GM12878 (cell line): Measurements from ENCODE around the gene KAT2B. TPM values are rescaled to one million over a fixed set of nuclear protein-coding genes. Genes with fewer than 3 reads are reported as not detected.
A peak's percentile ranks its signal among the peaks of the same experiment; 100 is the strongest.

Source experiments
- BACH1 ChIP-seq: fragments of 450-650 bp; IDR thresholded peaks from 2 replicates; pipeline ENCODE4 v1.6.1; 2017; ENCODE audit warnings: mild to moderate bottlenecking, borderline replicate concordance
- BRCA1 ChIP-seq: IDR thresholded peaks from 2 replicates; pipeline ENCODE4 v1.6.1; 2011; ENCODE audit warnings: low read depth, low read length, improper control_type of control experiment
- EED ChIP-seq: sonication (generic); IDR thresholded peaks from 2 replicates; pipeline ENCODE4 v1.6.1; 2016; ENCODE audit warnings: antibody characterized with exemption, low read depth
- EP300 ChIP-seq, 2 experiments: fragments of 150-350 bp in 1 of 2; IDR thresholded peaks; 2 replicates each; pipeline ENCODE4 v1.6.1; 2011 to 2012; ENCODE audit warnings: low read depth in 2 of 2, low read length in 2 of 2, borderline replicate concordance in 1 of 2, improper control_type of control experiment in 1 of 2, inconsistent platforms in 1 of 2; ENCODE audit not compliant: control insufficient read depth in 1 of 2
- GABPA ChIP-seq: IDR thresholded peaks from 2 replicates; pipeline ENCODE4 v1.6.1; 2014; ENCODE audit warnings: antibody characterized with exemption, low read depth, mild to moderate bottlenecking, inconsistent platforms
- HDAC6 ChIP-seq: fragments of 200-600 bp; sonication (generic); IDR thresholded peaks from one replicate; pipeline ENCODE4 v1.8.0; 2017; ENCODE audit warnings: antibody characterized with exemption; ENCODE audit not compliant: unreplicated experiment
- MTA2 ChIP-seq: fragments of 450-650 bp; IDR thresholded peaks from 2 replicates; pipeline ENCODE4 v1.6.1; 2016; ENCODE audit warnings: low read depth, mild to moderate bottlenecking, moderate library complexity
- NRF1 ChIP-seq: conservative IDR thresholded peaks from 2 replicates; pipeline ENCODE4 v1.6.1; 2011; ENCODE audit warnings: mild to moderate bottlenecking, low read depth, low read length, improper control_type of control experiment
- RAD51 ChIP-seq: fragments of 450-650 bp; IDR thresholded peaks from 2 replicates; pipeline ENCODE4 v1.6.1; 2016; ENCODE audit warnings: moderate library complexity, mild to moderate bottlenecking, inconsistent platforms
- RCOR1 ChIP-seq: conservative IDR thresholded peaks from 2 replicates; pipeline ENCODE4 v1.6.1; 2012; ENCODE audit warnings: low read depth, low read length, improper control_type of control experiment
- RFX5 ChIP-seq: IDR thresholded peaks from 2 replicates; pipeline ENCODE4 v1.6.1; 2011; ENCODE audit warnings: low read depth, low read length, improper control_type of control experiment
- SMAD1 ChIP-seq: fragments of 450-650 bp; IDR thresholded peaks from 2 replicates; pipeline ENCODE4 v1.6.1; 2018; ENCODE audit warnings: mild to moderate bottlenecking, low read depth; ENCODE audit not compliant: partially characterized antibody
- SREBF2 ChIP-seq: IDR thresholded peaks from 2 replicates; pipeline ENCODE4 v1.6.1; 2012; ENCODE audit warnings: mild to moderate bottlenecking, low read length
- SUZ12 ChIP-seq: fragments of 200-600 bp; sonication (generic); IDR thresholded peaks from one replicate; pipeline ENCODE4 v1.6.1; 2018; ENCODE audit warnings: antibody characterized with exemption, mild to moderate bottlenecking; ENCODE audit not compliant: unreplicated experiment
- TCF12 ChIP-seq: IDR thresholded peaks from 2 replicates; pipeline ENCODE4 v1.6.1; 2011; ENCODE audit warnings: low read depth, mild to moderate bottlenecking, low read length
- WRNIP1 ChIP-seq: IDR thresholded peaks from 2 replicates; pipeline ENCODE4 v1.6.1; 2011; ENCODE audit warnings: low read depth, low read length, improper control_type of control experiment, borderline replicate concordance
- ZSCAN29 ChIP-seq: fragments of 450-650 bp; IDR thresholded peaks from 2 replicates; pipeline ENCODE4 v1.6.1; 2017; ENCODE audit warnings: mild to moderate bottlenecking, moderate library complexity
- ZZZ3 ChIP-seq: IDR thresholded peaks from 2 replicates; pipeline ENCODE4 v1.6.1; 2011; ENCODE audit warnings: low read depth; ENCODE audit not compliant: control insufficient read depth, insufficient read length
- polyA plus RNA-seq, 11 experiments: library from polyadenylated mRNA; depleted of rRNA in 4 of 11; unstranded in 6 of 11; stranded (reverse) in 5 of 11; fragments of >200 nt; fragmentation: Nextera tagmentation in 4 of 11; fragmentation: Illumina TruSeq in 1 of 11; extraction: Ambion mirVana in 4 of 11; extraction: Trizol in 1 of 11; gene quantifications; 1 replicate in 1 of 11; 2 replicates in 10 of 11; pipeline versions ENCODE4 v1.2.1 to v1.2.3, GENCODE V29; 2011 to 2016; ENCODE audit warnings: inconsistent platforms in 2 of 11, missing spikeins in 2 of 11, low read depth in 1 of 11
- total RNA-seq, 4 experiments: library from RNA; depleted of rRNA in 3 of 4; stranded (reverse); fragments of >200 nt in 3 of 4; fragmentation: Illumina TruSeq in 1 of 4; extraction: Trizol in 1 of 4; gene quantifications; 2 replicates each; pipeline versions ENCODE4 v1.2.1 to v1.2.3, GENCODE V29; 2013 to 2021
- TF ChIP-seq, protein P1 (sequence below): fragments of 450-650 bp; IDR thresholded peaks from 2 replicates; pipeline ENCODE4 v1.6.1; 2014; ENCODE audit warnings: mild to moderate bottlenecking
- TF ChIP-seq, protein P2 (sequence below): fragments of 450-650 bp; formaldehyde crosslinking; IDR thresholded peaks from 2 replicates; pipeline ENCODE4 v1.5.0; 2022; ENCODE audit warnings: mild to moderate bottlenecking, missing genetic modification characterization
- TF ChIP-seq, protein P3 (sequence below): IDR thresholded peaks from 2 replicates; pipeline ENCODE4 v1.6.1; 2012; ENCODE audit warnings: low read depth, low read length, improper control_type of control experiment
- TF ChIP-seq, protein P4 (sequence below): IDR thresholded peaks from 2 replicates; pipeline ENCODE4 v1.6.1; 2011; ENCODE audit warnings: low read depth, low read length, improper control_type of control experiment, borderline replicate concordance
- TF ChIP-seq, protein P5 (sequence below): fragments of 150-350 bp; IDR thresholded peaks from 2 replicates; pipeline ENCODE4 v1.6.1; 2016; ENCODE audit warnings: low read depth, low read length

The KAT2B gene
- total and polyA plus RNA-seq, 10 of the 15 experiments (the other 5 are each of a cell fraction or from before 2014, with no cell fraction given): 2.9 to 15.2 (median 10.2) TPM

DNA sequence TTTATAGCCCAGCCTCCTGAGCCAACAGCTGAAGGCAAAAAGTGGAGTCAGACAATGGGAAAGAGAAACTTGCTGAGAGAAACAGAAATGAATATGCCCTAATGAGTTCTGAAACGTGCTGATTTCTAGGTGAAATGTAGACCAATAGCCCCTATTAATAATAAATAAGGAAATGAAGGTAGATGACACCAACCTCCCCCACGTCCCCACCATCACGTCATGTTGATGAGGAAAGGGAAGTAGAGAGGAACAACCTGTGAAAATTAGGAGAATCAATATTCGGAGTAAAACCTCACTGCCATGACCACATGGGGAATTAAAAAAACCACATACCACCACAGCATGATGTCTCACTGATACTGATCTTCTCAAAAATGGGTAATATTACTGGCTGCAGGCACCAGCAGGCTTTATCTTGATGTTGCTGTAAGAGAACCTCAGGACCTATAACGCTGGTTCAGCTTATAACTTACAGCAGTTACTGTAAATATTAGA is 64.0 kb downstream of the KAT2B start (continued):
- TF ChIP-seq, protein P1, sequence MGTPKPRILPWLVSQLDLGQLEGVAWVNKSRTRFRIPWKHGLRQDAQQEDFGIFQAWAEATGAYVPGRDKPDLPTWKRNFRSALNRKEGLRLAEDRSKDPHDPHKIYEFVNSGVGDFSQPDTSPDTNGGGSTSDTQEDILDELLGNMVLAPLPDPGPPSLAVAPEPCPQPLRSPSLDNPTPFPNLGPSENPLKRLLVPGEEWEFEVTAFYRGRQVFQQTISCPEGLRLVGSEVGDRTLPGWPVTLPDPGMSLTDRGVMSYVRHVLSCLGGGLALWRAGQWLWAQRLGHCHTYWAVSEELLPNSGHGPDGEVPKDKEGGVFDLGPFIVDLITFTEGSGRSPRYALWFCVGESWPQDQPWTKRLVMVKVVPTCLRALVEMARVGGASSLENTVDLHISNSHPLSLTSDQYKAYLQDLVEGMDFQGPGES: no peak
- TF ChIP-seq BRCA1 (no peak), WRNIP1 (no peak), RFX5 (no peak), MTA2 (peak; percentile 77), GABPA (no peak), TCF12 (no peak), HDAC6 (no peak), RCOR1 (no peak), SUZ12 (no peak), ZSCAN29 (no peak), RAD51 (no peak), ZZZ3 (no peak), EED (0 out of 2 replicates have a peak, but pooled peaks have one; percentile 58), NRF1 (no peak), BACH1 (no peak), EP300 (IDR thresholded peaks at IDR 0.05; ENCODE audit: borderline replicate concordance in 1 of 2, control insufficient read depth in 1 of 2, low read depth in 2 of 2, low read length in 2 of 2) (peak in 1 of 2 experiments; percentile 42; a peak in 1 of 4 replicates), SREBF2 (no peak), SMAD1 (no peak)
- TF ChIP-seq, protein P2, sequence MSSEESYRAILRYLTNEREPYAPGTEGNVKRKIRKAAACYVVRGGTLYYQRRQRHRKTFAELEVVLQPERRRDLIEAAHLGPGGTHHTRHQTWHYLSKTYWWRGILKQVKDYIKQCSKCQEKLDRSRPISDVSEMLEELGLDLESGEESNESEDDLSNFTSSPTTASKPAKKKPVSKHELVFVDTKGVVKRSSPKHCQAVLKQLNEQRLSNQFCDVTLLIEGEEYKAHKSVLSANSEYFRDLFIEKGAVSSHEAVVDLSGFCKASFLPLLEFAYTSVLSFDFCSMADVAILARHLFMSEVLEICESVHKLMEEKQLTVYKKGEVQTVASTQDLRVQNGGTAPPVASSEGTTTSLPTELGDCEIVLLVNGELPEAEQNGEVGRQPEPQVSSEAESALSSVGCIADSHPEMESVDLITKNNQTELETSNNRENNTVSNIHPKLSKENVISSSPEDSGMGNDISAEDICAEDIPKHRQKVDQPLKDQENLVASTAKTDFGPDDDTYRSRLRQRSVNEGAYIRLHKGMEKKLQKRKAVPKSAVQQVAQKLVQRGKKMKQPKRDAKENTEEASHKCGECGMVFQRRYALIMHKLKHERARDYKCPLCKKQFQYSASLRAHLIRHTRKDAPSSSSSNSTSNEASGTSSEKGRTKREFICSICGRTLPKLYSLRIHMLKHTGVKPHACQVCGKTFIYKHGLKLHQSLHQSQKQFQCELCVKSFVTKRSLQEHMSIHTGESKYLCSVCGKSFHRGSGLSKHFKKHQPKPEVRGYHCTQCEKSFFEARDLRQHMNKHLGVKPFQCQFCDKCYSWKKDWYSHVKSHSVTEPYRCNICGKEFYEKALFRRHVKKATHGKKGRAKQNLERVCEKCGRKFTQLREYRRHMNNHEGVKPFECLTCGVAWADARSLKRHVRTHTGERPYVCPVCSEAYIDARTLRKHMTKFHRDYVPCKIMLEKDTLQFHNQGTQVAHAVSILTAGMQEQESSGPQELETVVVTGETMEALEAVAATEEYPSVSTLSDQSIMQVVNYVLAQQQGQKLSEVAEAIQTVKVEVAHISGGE: no peak
- TF ChIP-seq, protein P3, sequence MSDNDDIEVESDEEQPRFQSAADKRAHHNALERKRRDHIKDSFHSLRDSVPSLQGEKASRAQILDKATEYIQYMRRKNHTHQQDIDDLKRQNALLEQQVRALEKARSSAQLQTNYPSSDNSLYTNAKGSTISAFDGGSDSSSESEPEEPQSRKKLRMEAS: no peak
- TF ChIP-seq, protein P4, sequence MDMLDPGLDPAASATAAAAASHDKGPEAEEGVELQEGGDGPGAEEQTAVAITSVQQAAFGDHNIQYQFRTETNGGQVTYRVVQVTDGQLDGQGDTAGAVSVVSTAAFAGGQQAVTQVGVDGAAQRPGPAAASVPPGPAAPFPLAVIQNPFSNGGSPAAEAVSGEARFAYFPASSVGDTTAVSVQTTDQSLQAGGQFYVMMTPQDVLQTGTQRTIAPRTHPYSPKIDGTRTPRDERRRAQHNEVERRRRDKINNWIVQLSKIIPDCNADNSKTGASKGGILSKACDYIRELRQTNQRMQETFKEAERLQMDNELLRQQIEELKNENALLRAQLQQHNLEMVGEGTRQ: no peak
- TF ChIP-seq, protein P5, sequence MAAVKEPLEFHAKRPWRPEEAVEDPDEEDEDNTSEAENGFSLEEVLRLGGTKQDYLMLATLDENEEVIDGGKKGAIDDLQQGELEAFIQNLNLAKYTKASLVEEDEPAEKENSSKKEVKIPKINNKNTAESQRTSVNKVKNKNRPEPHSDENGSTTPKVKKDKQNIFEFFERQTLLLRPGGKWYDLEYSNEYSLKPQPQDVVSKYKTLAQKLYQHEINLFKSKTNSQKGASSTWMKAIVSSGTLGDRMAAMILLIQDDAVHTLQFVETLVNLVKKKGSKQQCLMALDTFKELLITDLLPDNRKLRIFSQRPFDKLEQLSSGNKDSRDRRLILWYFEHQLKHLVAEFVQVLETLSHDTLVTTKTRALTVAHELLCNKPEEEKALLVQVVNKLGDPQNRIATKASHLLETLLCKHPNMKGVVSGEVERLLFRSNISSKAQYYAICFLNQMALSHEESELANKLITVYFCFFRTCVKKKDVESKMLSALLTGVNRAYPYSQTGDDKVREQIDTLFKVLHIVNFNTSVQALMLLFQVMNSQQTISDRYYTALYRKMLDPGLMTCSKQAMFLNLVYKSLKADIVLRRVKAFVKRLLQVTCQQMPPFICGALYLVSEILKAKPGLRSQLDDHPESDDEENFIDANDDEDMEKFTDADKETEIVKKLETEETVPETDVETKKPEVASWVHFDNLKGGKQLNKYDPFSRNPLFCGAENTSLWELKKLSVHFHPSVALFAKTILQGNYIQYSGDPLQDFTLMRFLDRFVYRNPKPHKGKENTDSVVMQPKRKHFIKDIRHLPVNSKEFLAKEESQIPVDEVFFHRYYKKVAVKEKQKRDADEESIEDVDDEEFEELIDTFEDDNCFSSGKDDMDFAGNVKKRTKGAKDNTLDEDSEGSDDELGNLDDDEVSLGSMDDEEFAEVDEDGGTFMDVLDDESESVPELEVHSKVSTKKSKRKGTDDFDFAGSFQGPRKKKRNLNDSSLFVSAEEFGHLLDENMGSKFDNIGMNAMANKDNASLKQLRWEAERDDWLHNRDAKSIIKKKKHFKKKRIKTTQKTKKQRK: no peak
